H9 (cell line): ENCODE measurements around the gene DALRD3. TPM values are rescaled to one million over a fixed set of nuclear protein-coding genes. Genes with fewer than 3 reads are reported as not detected.

ENCODE experiments used
- DNase-seq: peaks from one replicate; pipeline ENCODE4 v3.0.0-alpha.2; 2017
- H2AFZ ChIP-seq: one replicate; pipeline ENCODE4 v1.6.1; 2013; ENCODE audit warnings: mild to moderate bottlenecking, low read length, control low read depth, moderate library complexity
- H2AK5ac ChIP-seq: 2 replicates; pipeline ENCODE4 v1.6.1; 2013; ENCODE audit warnings: low read length, control low read depth, mixed read lengths; ENCODE audit not compliant: insufficient read length
- H2BK120ac ChIP-seq: one replicate; pipeline ENCODE4 v1.6.1; 2013; ENCODE audit warnings: low read depth, mild to moderate bottlenecking, low read length, control low read depth, inconsistent platforms; ENCODE audit not compliant: poor library complexity, severe bottlenecking
- H2BK12ac ChIP-seq: 2 replicates; pipeline ENCODE4 v1.6.1; 2013; ENCODE audit warnings: low read length, control low read depth, mixed read lengths, low read depth; ENCODE audit not compliant: insufficient read length
- H2BK15ac ChIP-seq: 2 replicates; pipeline ENCODE4 v1.6.1; 2013; ENCODE audit warnings: low read depth, low read length, control low read depth
- H2BK20ac ChIP-seq: one replicate; pipeline ENCODE4 v1.6.1; 2013; ENCODE audit warnings: low read depth, mild to moderate bottlenecking, low read length, control low read depth, inconsistent platforms; ENCODE audit not compliant: poor library complexity, severe bottlenecking
- H2BK5ac ChIP-seq: 2 replicates; pipeline ENCODE4 v1.6.1; 2013; ENCODE audit warnings: low read length, control low read depth, mixed read lengths; ENCODE audit not compliant: insufficient read length
- H3K14ac ChIP-seq: 2 replicates; pipeline ENCODE4 v1.6.1; 2013; ENCODE audit warnings: low read length, control low read depth; ENCODE audit not compliant: insufficient read depth
- H3K18ac ChIP-seq: 2 replicates; pipeline ENCODE4 v1.6.1; 2013; ENCODE audit warnings: low read depth, mild to moderate bottlenecking, mixed read lengths, low read length, control low read depth; ENCODE audit not compliant: insufficient read length
- H3K23ac ChIP-seq: 2 replicates; pipeline ENCODE4 v1.6.1; 2013; ENCODE audit warnings: low read length, control low read depth, mixed read lengths, low read depth; ENCODE audit not compliant: insufficient read length
- H3K23me2 ChIP-seq: 2 replicates; pipeline ENCODE4 v1.6.1; 2013; ENCODE audit warnings: low read depth, mild to moderate bottlenecking, mixed read lengths, low read length, control low read depth; ENCODE audit not compliant: insufficient read length, poor library complexity, severe bottlenecking
- H3K27ac ChIP-seq: 2 replicates; pipeline ENCODE4 v1.5.1; 2013; ENCODE audit warnings: low read length, control low read depth, mixed read lengths, low read depth; ENCODE audit not compliant: insufficient read length
- H3K27me3 ChIP-seq: 2 replicates; pipeline ENCODE4 v1.6.1; 2013; ENCODE audit warnings: low read length, control low read depth, inconsistent platforms; ENCODE audit not compliant: insufficient read depth
- H3K4ac ChIP-seq: 2 replicates; pipeline ENCODE4 v1.6.1; 2013; ENCODE audit warnings: low read depth, mild to moderate bottlenecking, control low read depth, inconsistent platforms, low read length, moderate library complexity
- H3K4me1 ChIP-seq: 2 replicates; pipeline ENCODE4 v1.6.1; 2013; ENCODE audit warnings: low read length, control low read depth, inconsistent platforms; ENCODE audit not compliant: insufficient read depth
- H3K4me2 ChIP-seq: 2 replicates; pipeline ENCODE4 v1.6.1; 2013; ENCODE audit warnings: low read length, control low read depth, mixed read lengths; ENCODE audit not compliant: insufficient read length, insufficient read depth
- H3K56ac ChIP-seq: 2 replicates; pipeline ENCODE4 v1.6.1; 2013; ENCODE audit warnings: low read depth, mild to moderate bottlenecking, mixed read lengths, low read length, control low read depth; ENCODE audit not compliant: insufficient read length
- H3K79me1 ChIP-seq: 2 replicates; pipeline ENCODE4 v1.6.1; 2013; ENCODE audit warnings: low read depth, mild to moderate bottlenecking, moderate library complexity, low read length, control low read depth, inconsistent platforms; ENCODE audit not compliant: insufficient read depth, poor library complexity, severe bottlenecking
- H3K79me2 ChIP-seq: 2 replicates; pipeline ENCODE4 v1.6.1; 2013; ENCODE audit warnings: low read length, control low read depth, inconsistent platforms; ENCODE audit not compliant: insufficient read depth
- H3K9ac ChIP-seq: 2 replicates; pipeline ENCODE4 v1.6.1; 2013; ENCODE audit warnings: low read length, control low read depth, mixed read lengths; ENCODE audit not compliant: insufficient read length; ENCODE audit errors: extremely low read depth
- H3K9me3 ChIP-seq: one replicate; pipeline ENCODE4 v1.6.1; 2013; ENCODE audit warnings: low read depth, low read length, inconsistent platforms; ENCODE audit not compliant: control insufficient read depth
- H3T11ph ChIP-seq: one replicate; pipeline ENCODE4 v1.6.1; 2013; ENCODE audit warnings: mild to moderate bottlenecking, low read length, control low read depth, inconsistent platforms
- H4K20me1 ChIP-seq: one replicate; pipeline ENCODE4 v1.6.1; 2013; ENCODE audit not compliant: control insufficient read depth, insufficient read length, insufficient read depth
- H4K5ac ChIP-seq: 2 replicates; pipeline ENCODE4 v1.6.1; 2013; ENCODE audit warnings: low read depth, mild to moderate bottlenecking, mixed read lengths, low read length, control low read depth; ENCODE audit not compliant: insufficient read length
- H4K8ac ChIP-seq: replicated peaks from 2 replicates; pipeline ENCODE4 v1.6.1; 2013; ENCODE audit warnings: low read length, control low read depth, mixed read lengths, low read depth; ENCODE audit not compliant: insufficient read length
- H4K91ac ChIP-seq: 2 replicates; pipeline ENCODE4 v1.6.1; 2013; ENCODE audit warnings: low read depth, mild to moderate bottlenecking, moderate library complexity, mixed read lengths, low read length, control low read depth; ENCODE audit not compliant: insufficient read length
- H3K27ac Mint-ChIP-seq, 3 experiments: 2 replicates in 2 of 3; 3 replicates in 1 of 3; pipeline ENCODE4 v1.8.0; 2020 to 2021; ENCODE audit warnings: mixed read lengths in 3 of 3, mild to moderate bottlenecking in 1 of 3, moderate library complexity in 1 of 3
- H3K27me3 Mint-ChIP-seq: 2 replicates; pipeline ENCODE4 v1.8.0; 2021; ENCODE audit warnings: low read depth, mild to moderate bottlenecking, moderate library complexity, mixed read lengths
- H3K36me3 Mint-ChIP-seq, 3 experiments: 2 replicates in 2 of 3; 3 replicates in 1 of 3; pipeline ENCODE4 v1.8.0; 2020 to 2021; ENCODE audit warnings: low read depth in 3 of 3, mixed read lengths in 3 of 3; ENCODE audit not compliant: insufficient read depth in 1 of 3
- H3K4me1 Mint-ChIP-seq, 2 experiments: 2 replicates each; pipeline ENCODE4 v1.8.0; 2020; ENCODE audit warnings: mixed read lengths in 2 of 2
- H3K4me3 Mint-ChIP-seq, 2 experiments: 2 replicates in 1 of 2; 3 replicates in 1 of 2; pipeline ENCODE4 v1.8.0; 2020 to 2021; ENCODE audit warnings: mild to moderate bottlenecking in 2 of 2, mixed read lengths in 2 of 2, moderate library complexity in 1 of 2
- H3K9me3 Mint-ChIP-seq, 2 experiments: 2 replicates in 1 of 2; 3 replicates in 1 of 2; pipeline ENCODE4 v1.8.0; 2020; ENCODE audit warnings: mild to moderate bottlenecking in 2 of 2, mixed read lengths in 2 of 2, moderate library complexity in 1 of 2
- total RNA-seq: library from RNA; stranded (reverse); gene quantifications from 2 replicates; pipeline ENCODE4 v1.2.1, GENCODE V29; 2021
- TF ChIP-seq, protein P1 (sequence below): fragments of 200-600 bp; sonication (generic); conservative IDR thresholded peaks from 3 replicates; pipeline ENCODE4 v1.8.0; 2021; ENCODE audit warnings: antibody characterized with exemption, mild to moderate bottlenecking

Gene DALRD3
- total RNA-seq, 1 experiment from 2014 or later, result 32.3 TPM

DNA sequence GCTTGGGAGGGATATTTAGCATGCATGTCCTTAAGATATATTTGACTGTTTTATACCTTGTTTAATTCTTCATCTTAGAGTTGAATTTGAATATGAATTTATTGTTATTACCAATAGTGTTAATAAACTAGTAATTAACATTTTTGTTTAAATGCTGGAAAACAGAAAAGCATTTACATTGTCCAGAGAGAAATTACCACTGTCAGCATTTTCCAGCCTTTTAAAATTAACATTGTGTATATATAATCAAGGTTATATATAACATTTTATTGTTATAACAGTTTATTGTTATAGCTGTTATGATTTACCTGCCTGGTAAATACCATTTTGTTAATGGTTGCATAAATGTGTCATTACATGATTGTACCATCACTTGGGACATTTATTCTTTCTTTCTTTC, 36.4 kb downstream of the DALRD3 start:
- Histone ChIP-seq H3K9ac (no peak overlapping the region), H3K18ac (no peak overlapping the region), H2AK5ac (no peak overlapping the region), H3K9me3 (no peaks in the 10 kb centered on the region), H4K8ac (no peak overlapping the region), H2BK15ac (no peak overlapping the region), H3K23me2 (no peaks in the 10 kb centered on the region), H3K79me1 (no peaks in the 10 kb centered on the region), H3K27ac (no peak overlapping the region), H3K79me2 (no peaks in the 10 kb centered on the region), H3K14ac (no peak overlapping the region), H3K4ac (no peak overlapping the region), H4K20me1 (no peaks in the 10 kb centered on the region), H2BK12ac (no peak overlapping the region), H3K56ac (no peak overlapping the region), H2BK20ac (no peak overlapping the region), H2BK5ac (no peak overlapping the region), H3K4me2 (no peak overlapping the region), H2AFZ (no peak overlapping the region), H3K23ac (no peak overlapping the region), H4K5ac (no peak overlapping the region), H3K4me1 (no peaks in the 10 kb centered on the region), H2BK120ac (no peak overlapping the region), H4K91ac (no peak overlapping the region), H3T11ph (no peak overlapping the region), H3K27me3 (no peaks in the 10 kb centered on the region)
- H3K27me3 Mint-ChIP-seq, result no peaks in the 10 kb centered on the region
- no peak overlapping the region for H3K27ac Mint-ChIP-seq
- DNase-seq, result no peak
- H3K4me3 Mint-ChIP-seq, result no peak overlapping the region
- H3K4me1 Mint-ChIP-seq, result no peaks in the 10 kb centered on the region
- TF ChIP-seq, protein P1, sequence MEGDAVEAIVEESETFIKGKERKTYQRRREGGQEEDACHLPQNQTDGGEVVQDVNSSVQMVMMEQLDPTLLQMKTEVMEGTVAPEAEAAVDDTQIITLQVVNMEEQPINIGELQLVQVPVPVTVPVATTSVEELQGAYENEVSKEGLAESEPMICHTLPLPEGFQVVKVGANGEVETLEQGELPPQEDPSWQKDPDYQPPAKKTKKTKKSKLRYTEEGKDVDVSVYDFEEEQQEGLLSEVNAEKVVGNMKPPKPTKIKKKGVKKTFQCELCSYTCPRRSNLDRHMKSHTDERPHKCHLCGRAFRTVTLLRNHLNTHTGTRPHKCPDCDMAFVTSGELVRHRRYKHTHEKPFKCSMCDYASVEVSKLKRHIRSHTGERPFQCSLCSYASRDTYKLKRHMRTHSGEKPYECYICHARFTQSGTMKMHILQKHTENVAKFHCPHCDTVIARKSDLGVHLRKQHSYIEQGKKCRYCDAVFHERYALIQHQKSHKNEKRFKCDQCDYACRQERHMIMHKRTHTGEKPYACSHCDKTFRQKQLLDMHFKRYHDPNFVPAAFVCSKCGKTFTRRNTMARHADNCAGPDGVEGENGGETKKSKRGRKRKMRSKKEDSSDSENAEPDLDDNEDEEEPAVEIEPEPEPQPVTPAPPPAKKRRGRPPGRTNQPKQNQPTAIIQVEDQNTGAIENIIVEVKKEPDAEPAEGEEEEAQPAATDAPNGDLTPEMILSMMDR, result no peak
- no peaks in the 10 kb centered on the region for H3K9me3 Mint-ChIP-seq
- peaks cover 41 to 82% (median 58%) of the 10 kb centered on the region in 3 experiments for H3K36me3 Mint-ChIP-seq
